Epithelial cell of proximal tubule (primary cell): Measurements from ENCODE around the gene PHLDB1. TPM values are rescaled to one million over a fixed set of nuclear protein-coding genes. Genes with fewer than 3 reads are reported as not detected.
"Not testable (repeated sequence)": the region's sequence is repeated elsewhere in the genome, so short reads cannot be mapped to it uniquely, and the experiment has no call there.

Experiments used
- DNase-seq: peaks from one replicate; pipeline ENCODE4 v3.0.0-alpha.2; 2011; ENCODE audit warnings: low read depth
- H3K4me3 ChIP-seq: 2 replicates; pipeline ENCODE4 v1.5.1; 2011; ENCODE audit warnings: low read depth, mild to moderate bottlenecking, low read length
- total RNA-seq: library from RNA; depleted of rRNA; stranded (reverse); fragments of >200 nt; gene quantifications from 2 replicates; pipeline ENCODE4 v1.2.3, GENCODE V29; 2015
- TF ChIP-seq, protein P1 (sequence below): conservative IDR thresholded peaks from 2 replicates; pipeline ENCODE4 v1.5.1; 2012; ENCODE audit warnings: low read depth, mild to moderate bottlenecking, low read length

PHLDB1 gene
- total RNA-seq, 1 donor from 2014 or later, result 49.8 TPM

DNA sequence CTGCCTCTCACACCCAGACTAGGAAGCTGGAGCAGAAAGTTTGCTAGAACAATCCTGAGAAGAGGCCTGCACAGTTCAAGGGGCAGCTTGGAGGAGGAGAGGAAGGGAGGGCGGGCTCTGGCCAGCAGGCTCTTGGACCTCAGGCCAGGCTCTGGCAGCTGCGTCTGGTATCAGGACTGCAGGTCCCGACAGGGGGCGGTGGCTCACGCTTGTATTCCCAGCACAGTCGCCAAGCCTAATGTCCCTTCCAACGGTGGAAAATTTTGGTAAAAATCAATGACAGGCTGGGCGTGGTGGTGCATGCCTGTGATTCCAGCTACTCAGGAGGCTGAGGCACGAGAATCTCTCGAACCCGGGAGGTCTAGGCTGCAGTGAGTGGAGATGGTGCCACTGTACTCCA lies 71.5 kb downstream of the PHLDB1 start:
- not testable (repeated sequence) for DNase-seq, H3K4me3 ChIP-seq
- TF ChIP-seq, protein P1, sequence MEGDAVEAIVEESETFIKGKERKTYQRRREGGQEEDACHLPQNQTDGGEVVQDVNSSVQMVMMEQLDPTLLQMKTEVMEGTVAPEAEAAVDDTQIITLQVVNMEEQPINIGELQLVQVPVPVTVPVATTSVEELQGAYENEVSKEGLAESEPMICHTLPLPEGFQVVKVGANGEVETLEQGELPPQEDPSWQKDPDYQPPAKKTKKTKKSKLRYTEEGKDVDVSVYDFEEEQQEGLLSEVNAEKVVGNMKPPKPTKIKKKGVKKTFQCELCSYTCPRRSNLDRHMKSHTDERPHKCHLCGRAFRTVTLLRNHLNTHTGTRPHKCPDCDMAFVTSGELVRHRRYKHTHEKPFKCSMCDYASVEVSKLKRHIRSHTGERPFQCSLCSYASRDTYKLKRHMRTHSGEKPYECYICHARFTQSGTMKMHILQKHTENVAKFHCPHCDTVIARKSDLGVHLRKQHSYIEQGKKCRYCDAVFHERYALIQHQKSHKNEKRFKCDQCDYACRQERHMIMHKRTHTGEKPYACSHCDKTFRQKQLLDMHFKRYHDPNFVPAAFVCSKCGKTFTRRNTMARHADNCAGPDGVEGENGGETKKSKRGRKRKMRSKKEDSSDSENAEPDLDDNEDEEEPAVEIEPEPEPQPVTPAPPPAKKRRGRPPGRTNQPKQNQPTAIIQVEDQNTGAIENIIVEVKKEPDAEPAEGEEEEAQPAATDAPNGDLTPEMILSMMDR, result peak; percentile 51

DNA sequence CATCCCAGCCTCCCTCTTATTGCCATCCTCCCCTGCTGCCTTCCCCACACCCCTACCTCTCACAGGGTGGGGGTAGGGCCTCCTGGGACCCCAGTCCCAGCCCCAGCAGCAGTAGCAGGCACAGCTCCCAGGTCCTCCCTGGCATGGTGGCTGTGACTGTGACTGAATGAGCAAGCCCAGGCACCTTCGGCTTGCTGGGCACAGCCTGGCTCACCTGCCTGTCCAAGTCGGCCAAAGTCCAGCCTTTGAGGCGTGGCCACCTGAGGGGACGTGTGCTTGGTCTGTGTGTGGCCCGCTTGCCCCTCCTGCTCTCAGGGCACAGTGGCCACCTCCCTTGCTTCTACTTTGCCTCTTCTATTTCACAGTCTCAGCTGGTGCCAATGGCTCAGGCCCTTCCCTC lies 72.1 kb downstream of the PHLDB1 start, which contains the start of gene TREH:
TREH (minus strand) TSS at position 168 of the 400 bp plus-strand sequence; CDS start at position 145, 23 bp downstream.
- no peak for DNase-seq
- TF ChIP-seq, protein P1, result no peak
- no peak within 1 kb of the TSS for H3K4me3 ChIP-seq

DNA sequence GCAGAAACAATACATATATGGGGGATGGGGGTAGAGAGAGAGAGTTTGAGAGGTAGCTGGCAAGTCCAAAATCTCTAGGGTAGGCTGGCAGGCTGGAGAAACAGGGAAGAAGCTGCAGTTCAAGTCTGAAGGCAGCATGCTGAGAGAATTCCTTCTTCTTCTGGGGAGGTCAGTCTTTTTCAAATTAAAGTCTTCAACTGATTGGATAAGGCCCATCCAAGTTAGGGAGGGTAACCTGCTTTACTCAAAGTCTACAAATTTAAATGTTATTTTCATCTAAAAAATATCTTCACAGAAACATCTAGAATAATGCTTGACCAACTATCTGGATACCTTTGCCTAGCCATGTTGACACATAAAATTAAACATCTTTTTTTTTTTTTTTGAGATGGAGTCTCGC lies 75.0 kb downstream of the PHLDB1 start:
- DNase-seq, result no peak
- TF ChIP-seq, protein P1, result no peak
- no peak overlapping the region for H3K4me3 ChIP-seq

DNA sequence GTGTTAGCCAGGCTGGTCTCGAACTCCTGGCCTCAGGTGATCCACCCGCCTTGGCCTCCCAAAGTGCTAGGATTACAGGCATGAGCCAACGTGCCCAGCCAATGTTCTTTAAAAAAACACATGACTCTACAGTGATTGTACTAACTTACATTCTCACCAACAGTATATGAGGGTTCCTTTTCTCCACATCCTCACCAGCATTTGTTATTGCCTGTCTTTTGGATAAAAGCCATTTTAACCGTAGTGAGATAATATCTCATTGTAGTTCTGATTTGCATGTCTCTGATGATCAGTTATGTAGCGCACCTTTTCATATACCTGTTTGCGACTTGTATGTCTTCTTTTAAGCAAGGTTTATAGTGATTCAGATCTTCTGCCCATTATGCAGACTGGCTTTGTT lies 75.5 kb downstream of the PHLDB1 start:
- not testable (repeated sequence) for H3K4me3 ChIP-seq, DNase-seq

DNA sequence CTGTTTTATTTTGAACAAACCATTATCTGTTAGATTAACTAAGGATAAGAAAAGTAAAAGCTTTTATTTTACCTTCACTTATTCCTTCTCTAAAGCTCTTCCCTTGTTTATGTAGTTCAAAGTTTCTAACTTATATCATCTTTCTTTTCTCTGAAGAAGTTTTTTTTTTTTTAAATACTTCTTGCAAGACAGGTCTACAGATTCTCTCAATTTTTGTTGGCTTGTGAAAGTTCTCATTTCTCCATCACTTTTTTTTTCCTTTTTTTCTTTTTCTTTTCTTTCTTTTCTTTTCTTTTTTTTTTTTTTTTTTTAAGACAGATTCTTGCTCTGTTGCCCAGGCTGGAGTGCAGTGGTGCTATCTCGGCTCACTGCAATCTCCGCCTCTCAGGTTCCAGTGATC lies 76.8 kb downstream of the PHLDB1 start:
- DNase-seq, result no peak
- TF ChIP-seq, protein P1, result no peak
- no peak overlapping the region for H3K4me3 ChIP-seq

DNA sequence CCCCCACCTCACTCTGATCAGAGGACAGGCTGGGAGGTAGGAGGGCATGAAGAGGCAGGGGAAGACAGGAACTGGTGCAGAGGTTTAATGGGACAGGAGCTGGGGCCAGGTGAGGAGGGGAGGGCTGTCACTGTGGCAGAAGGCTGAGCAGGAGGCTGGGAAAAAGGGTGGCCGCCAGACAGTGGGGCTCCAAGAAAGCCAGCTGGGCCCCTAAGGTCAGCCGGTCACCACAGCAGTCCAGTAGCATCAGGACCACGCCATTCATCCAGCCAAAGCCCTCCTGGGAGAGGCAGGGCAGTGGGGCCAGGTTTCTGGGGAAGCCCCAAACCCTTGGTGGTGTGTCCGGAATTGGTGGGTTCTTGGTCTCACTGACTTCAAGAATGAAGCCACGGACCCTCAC lies 80.5 kb downstream of the PHLDB1 start:
- no peak for DNase-seq
- TF ChIP-seq, protein P1, result no peak

DNA sequence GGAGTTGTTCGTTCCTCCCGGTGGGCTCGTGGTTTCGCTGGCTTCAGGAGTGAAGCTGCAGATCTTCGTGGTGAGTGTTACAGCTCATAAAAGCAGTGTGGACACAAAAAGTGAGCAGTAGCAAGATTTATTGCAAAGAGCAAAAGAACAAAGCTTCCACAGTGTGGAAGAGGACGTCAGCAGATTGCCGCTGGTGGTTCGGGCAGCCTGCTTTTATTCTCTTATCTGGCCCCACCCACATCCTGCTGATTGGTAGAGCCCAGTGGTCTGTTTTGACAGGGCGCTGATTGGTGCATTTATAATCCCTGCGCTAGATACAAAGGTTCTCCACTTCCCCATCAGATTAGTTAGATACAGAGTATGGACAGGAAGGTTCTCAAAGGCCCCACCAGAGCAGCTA lies 80.9 kb downstream of the PHLDB1 start:
- not testable (repeated sequence) for DNase-seq, H3K4me3 ChIP-seq

More for the DNA sequence above, 80.5 kb downstream of the PHLDB1 start:
- H3K4me3 ChIP-seq, result no peak overlapping the region

DNA sequence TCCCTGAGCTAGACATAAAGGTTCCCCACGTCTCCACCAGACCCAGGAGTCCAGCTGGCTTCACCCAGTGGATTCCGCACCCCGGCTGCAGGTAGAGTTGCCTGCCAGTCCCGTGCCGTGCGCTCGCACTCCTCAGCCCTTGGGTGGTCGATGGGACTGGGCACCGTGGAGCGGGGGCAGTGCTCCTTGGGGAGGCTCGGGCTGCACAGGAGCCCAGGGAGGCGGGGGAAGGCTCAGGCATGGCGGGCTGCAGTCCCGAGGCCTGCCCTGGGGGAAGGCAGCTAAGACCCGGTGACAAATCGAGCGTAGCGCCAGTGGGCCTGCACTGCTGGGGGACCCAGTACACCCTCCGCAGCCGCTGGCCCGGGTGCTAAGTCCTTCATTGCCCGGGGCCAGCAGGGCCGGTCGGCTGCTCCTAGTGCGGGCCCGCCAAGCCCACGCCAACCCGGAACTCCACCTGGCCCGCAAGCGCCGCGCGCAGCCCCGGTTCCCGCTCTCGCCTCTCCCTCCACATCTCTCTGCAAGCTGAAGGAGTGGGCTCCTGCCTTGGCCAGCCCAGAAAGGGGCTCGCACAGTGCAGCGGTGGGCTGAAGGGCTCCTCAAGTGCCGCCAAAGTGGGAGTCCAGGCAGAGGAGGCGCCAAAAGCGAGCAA lies 81.6 kb downstream of the PHLDB1 start:
- TF ChIP-seq, protein P1, result no peak
- no peak overlapping the region for H3K4me3 ChIP-seq
- no peak for DNase-seq
